Measurements from ENCODE around the gene ZNRF3. TPM values are rescaled to one million over a fixed set of nuclear protein-coding genes. Genes with fewer than 3 reads are reported as not detected.
"Not testable (repeated sequence)": the region's sequence is repeated elsewhere in the genome, so short reads cannot be mapped to it uniquely, and the experiment has no call there.

The ZNRF3 gene
- total RNA-seq, 4 donors from 2014 or later: 12.9 to 29.7 (median 21.9) TPM

GRCh38 chr22:29004647-29005371 lies 121.4 kb downstream of the ZNRF3 start:
- DNase-seq (ENCODE audit: extremely low spot score): no peak
- H3K27me3 ChIP-seq: no peaks in the 10 kb centered on the region
- no peaks in the 10 kb centered on the region for H3K36me3 ChIP-seq
- TF ChIP-seq POLR2AphosphoS5 (IDR thresholded peaks at IDR 0.05): no peak
- no peak for TF ChIP-seq CTCF (IDR thresholded peaks at IDR 0.05)
- TF ChIP-seq POLR2A (IDR thresholded peaks at IDR 0.05; ENCODE audit: low read depth): no peak
- TF ChIP-seq EP300 (IDR thresholded peaks at IDR 0.05): no peak
- peak overlapping the region; percentile 12 to 63 (median 48) for H3K27ac ChIP-seq (replicated peaks in 1 of 4)
- WGBS: 21% methylated on average over 19 of the region's 20 CpGs
- peaks cover 19 to 30% (median 25%) of the 10 kb centered on the region in 4 donors for H3K4me1 ChIP-seq
- H3K9me3 ChIP-seq: no peaks in the 10 kb centered on the region
- H3K4me3 ChIP-seq: peak overlapping the region in 3 of 4 donors; percentile 12 to 42 (median 23)
- intact Hi-C loops (cut with DNase I): no loop called here

- WGBS: 86% methylated on average over 8 of the region's 8 CpGs
- DNase-seq (ENCODE audit: extremely low spot score); H3K9me3 ChIP-seq; intact Hi-C loops (cut with DNase I); H3K27ac ChIP-seq (replicated peaks in 1 of 4); H3K27me3 ChIP-seq; H3K4me3 ChIP-seq; H3K36me3 ChIP-seq: not testable (repeated sequence)
- peaks cover 19 to 24% (median 20%) of the 10 kb centered on the region in 4 donors for H3K4me1 ChIP-seq
Measured at GRCh38 chr22:29005754-29006153, 122.4 kb downstream of the ZNRF3 start.

- H3K4me1 ChIP-seq: peaks cover 19 to 30% (median 23%) of the 10 kb centered on the region in 4 donors
- intact Hi-C loops (cut with DNase I): no loop called here
- no peak for DNase-seq (ENCODE audit: extremely low spot score)
- WGBS: 84% methylated on average over 8 of the region's 8 CpGs
- no peak for TF ChIP-seq EP300 (IDR thresholded peaks at IDR 0.05)
- TF ChIP-seq CTCF (IDR thresholded peaks at IDR 0.05): no peak
- TF ChIP-seq POLR2A (IDR thresholded peaks at IDR 0.05; ENCODE audit: low read depth): no peak
- no peak for TF ChIP-seq POLR2AphosphoS5 (IDR thresholded peaks at IDR 0.05)
- no peaks in the 10 kb centered on the region for H3K36me3 ChIP-seq
- no peaks in the 10 kb centered on the region for H3K27me3 ChIP-seq
- no peak overlapping the region for H3K27ac ChIP-seq (replicated peaks in 1 of 4)
- H3K4me3 ChIP-seq: no peak overlapping the region
- H3K9me3 ChIP-seq: no peaks in the 10 kb centered on the region
Measured at GRCh38 chr22:29006346-29006745, 123.0 kb downstream of the ZNRF3 start.

GRCh38 chr22:29009148-29009547 lies 125.8 kb downstream of the ZNRF3 start:
- H3K4me1 ChIP-seq: peaks cover 17 to 30% (median 25%) of the 10 kb centered on the region in 4 donors
- H3K27me3 ChIP-seq: no peaks in the 10 kb centered on the region
- intact Hi-C loops (cut with DNase I): no loop called here
- H3K36me3 ChIP-seq: no peaks in the 10 kb centered on the region
- H3K4me3 ChIP-seq: no peak overlapping the region
- DNase-seq (ENCODE audit: extremely low spot score): no peak
- WGBS: 90% methylated on average over 5 of the region's 5 CpGs
- H3K9me3 ChIP-seq: no peaks in the 10 kb centered on the region
- no peak overlapping the region for H3K27ac ChIP-seq (replicated peaks in 1 of 4)
- TF ChIP-seq POLR2A (IDR thresholded peaks at IDR 0.05; ENCODE audit: low read depth) (no peak), EP300 (IDR thresholded peaks at IDR 0.05) (no peak), POLR2AphosphoS5 (IDR thresholded peaks at IDR 0.05) (no peak), CTCF (IDR thresholded peaks at IDR 0.05) (no peak)

- no peak for DNase-seq (ENCODE audit: extremely low spot score)
- WGBS: 66% methylated on average over 14 of the region's 14 CpGs
- TF ChIP-seq EP300 (IDR thresholded peaks at IDR 0.05): no peak
- no peak for TF ChIP-seq CTCF (IDR thresholded peaks at IDR 0.05)
- no peak for TF ChIP-seq POLR2AphosphoS5 (IDR thresholded peaks at IDR 0.05)
- no peak for TF ChIP-seq POLR2A (IDR thresholded peaks at IDR 0.05; ENCODE audit: low read depth)
- Histone ChIP-seq H3K9me3 (no peaks in the 10 kb centered on the region), H3K27ac (replicated peaks in 1 of 4) (no peak overlapping the region), H3K36me3 (no peaks in the 10 kb centered on the region), H3K4me1 (peaks cover 3 to 12% (median 7%) of the 10 kb centered on the region in 4 donors), H3K27me3 (no peaks in the 10 kb centered on the region), H3K4me3 (no peak overlapping the region)
- intact Hi-C loops (cut with DNase I): no loop called here
Measured at GRCh38 chr22:29011240-29012100, 128.1 kb downstream of the ZNRF3 start.
